A673 (cell line): ENCODE results near the gene TSPAN5.

Experiments used
- EZH2 ChIP-seq: fragments of 200-600 bp; sonication (generic); IDR thresholded peaks from 2 replicates; pipeline ENCODE4 v1.6.1; 2017; ENCODE audit warnings: borderline replicate concordance, low read depth, mild to moderate bottlenecking, mixed read lengths, antibody characterized with exemption, low read length; ENCODE audit not compliant: poor library complexity, severe bottlenecking
- TF ChIP-seq, protein P1 (sequence below): fragments of 300-800, 200-600 bp; sonication (generic); conservative IDR thresholded peaks from 2 replicates; pipeline ENCODE4 v1.5.1; 2017; ENCODE audit warnings: low read depth, mild to moderate bottlenecking, antibody characterized with exemption, low read length, moderate library complexity, mixed read lengths

DNA sequence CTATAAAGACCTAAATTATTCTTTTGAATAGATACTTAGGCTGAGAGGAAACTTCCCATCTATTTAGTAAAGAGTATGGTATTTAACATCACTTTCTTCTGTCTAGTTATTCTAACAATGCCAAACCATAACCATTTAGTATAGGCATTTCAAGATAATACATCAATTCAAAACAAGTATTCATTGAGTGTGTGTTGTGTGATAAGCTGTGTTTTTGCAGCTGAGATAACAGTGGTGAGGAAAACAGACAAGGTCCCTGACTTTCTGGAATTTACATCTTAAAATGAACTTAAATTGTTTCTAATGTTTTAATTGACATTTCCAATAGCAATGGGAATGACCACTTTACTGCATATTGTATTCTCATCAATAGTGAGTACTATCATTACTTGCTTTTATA is 22.4 kb upstream of the TSPAN5 start:
- TF ChIP-seq, protein P1, sequence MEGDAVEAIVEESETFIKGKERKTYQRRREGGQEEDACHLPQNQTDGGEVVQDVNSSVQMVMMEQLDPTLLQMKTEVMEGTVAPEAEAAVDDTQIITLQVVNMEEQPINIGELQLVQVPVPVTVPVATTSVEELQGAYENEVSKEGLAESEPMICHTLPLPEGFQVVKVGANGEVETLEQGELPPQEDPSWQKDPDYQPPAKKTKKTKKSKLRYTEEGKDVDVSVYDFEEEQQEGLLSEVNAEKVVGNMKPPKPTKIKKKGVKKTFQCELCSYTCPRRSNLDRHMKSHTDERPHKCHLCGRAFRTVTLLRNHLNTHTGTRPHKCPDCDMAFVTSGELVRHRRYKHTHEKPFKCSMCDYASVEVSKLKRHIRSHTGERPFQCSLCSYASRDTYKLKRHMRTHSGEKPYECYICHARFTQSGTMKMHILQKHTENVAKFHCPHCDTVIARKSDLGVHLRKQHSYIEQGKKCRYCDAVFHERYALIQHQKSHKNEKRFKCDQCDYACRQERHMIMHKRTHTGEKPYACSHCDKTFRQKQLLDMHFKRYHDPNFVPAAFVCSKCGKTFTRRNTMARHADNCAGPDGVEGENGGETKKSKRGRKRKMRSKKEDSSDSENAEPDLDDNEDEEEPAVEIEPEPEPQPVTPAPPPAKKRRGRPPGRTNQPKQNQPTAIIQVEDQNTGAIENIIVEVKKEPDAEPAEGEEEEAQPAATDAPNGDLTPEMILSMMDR: no peak
- no peak for TF ChIP-seq EZH2
